ENCODE results near the gene RABGGTB.

DNA sequence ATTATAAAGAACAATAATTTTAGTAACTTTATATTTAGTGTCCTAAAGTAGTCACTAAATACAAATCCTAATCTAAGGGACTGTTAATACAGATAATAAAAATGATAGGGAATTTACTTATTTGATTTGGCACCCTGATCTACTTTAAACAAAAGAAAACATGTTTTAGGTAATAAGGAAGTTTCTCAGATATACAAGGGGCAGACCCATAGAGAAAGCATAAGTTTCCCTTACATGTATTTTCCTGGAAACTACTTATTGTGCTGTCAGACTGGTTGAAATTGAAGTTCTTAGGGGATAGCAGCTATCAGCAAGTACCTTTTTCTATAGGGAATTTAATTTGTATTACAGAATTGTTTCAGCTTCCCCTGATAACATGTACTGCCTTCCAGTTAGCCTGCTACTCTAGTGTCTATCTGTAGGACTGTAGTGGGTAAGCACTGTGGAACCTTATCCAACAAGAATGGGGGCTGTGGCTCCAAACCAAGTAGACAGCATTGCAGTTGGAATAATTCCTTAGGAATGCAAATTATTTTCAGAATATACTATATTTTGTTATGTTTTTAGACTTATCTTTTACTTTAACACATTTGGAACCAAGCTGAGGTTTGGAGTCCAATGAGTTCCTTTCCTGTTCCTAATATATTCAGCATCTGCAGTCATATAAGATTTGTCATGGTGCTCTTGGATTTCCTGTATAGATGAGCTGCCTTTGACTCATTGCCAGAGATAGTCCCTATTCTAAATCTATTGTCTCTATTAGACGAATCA is 25.3 kb downstream of the RABGGTB start:
- TF ChIP-seq CTCF (IDR thresholded peaks at IDR 0.05; ENCODE audit: insufficient read depth, low read length) = no peak
- TF ChIP-seq REST (IDR thresholded peaks at IDR 0.05; ENCODE audit: insufficient replicate concordance, low read depth) = no peak
- no peak for TF ChIP-seq POLR2AphosphoS5 (IDR thresholded peaks at IDR 0.05; ENCODE audit: low read depth)
